K562 (cell line): ENCODE data around the gene BRD7. TPM values are rescaled to one million over a fixed set of nuclear protein-coding genes. Genes with fewer than 3 reads are reported as not detected.
A peak's percentile ranks its signal among the peaks of the same experiment; 100 is the strongest.

Experiments used
- ATAC-seq: fragments of 200-7000 bp; cut with Tn5 transposase; 3 replicates; pipeline ENCODE4 v1.9.1; 2020; ENCODE audit warnings: moderate library complexity
- BruUV-seq: library from RNA; stranded (reverse); fragments of 400-500 nt; replicated peaks from 2 replicates; lab custom pipeline; 2021; lab: Mats Ljungman, UMichigan
- CTCF ChIA-PET: fragments of 300-600 bp; formaldehyde crosslinking; extraction: SDS; loops from one replicate; lab custom pipeline; 2021; ENCODE audit warnings: low intra/inter-chr PET ratio; lab: Yijun Ruan, JAX
- POLR2A ChIA-PET: fragments of 300-600, 350-650 bp; sonication (Branson Sonifier 250); formaldehyde crosslinking; extraction: SDS; loops from one replicate; lab custom pipeline; 2021; ENCODE audit warnings: antibody characterized with exemption, inconsistent platforms; lab: Yijun Ruan, JAX
- DNase-seq, 4 experiments: peaks; one replicate each; pipeline versions ENCODE4 v3.0.0 to v3.0.0-alpha.2; 2011 to 2018; ENCODE audit warnings: low spot score in 3 of 4, mixed read lengths in 3 of 4; ENCODE audit errors: extremely low read depth in 1 of 4
- FAIRE-seq: peaks from 2 replicates; lab custom pipeline; 2011; peaks lifted over from hg19 to GRCh38; lab: Jason Lieb, UNC
- H2AFZ ChIP-seq: 2 replicates; pipeline ENCODE4 v1.6.0; 2011; ENCODE audit warnings: low read depth, low read length, control low read depth, inconsistent platforms
- H3K27ac ChIP-seq: fragments of 200-600 bp; 3 replicates; pipeline ENCODE4 v1.8.0; 2011; ENCODE audit warnings: low read depth, mild to moderate bottlenecking, control low read depth, inconsistent platforms, low read length, moderate library complexity, mixed read lengths; ENCODE audit errors: extremely low read depth
- H3K27me3 ChIP-seq, 2 experiments: fragments of 300-600 bp in 1 of 2; 2 replicates in 1 of 2; 3 replicates in 1 of 2; pipeline versions ENCODE4 v1.6.0 to v1.8.0; 2011; ENCODE audit warnings: inconsistent platforms in 2 of 2, low read length in 2 of 2, mild to moderate bottlenecking in 1 of 2, mixed read lengths in 1 of 2, moderate library complexity in 1 of 2; ENCODE audit not compliant: control insufficient read depth in 2 of 2, insufficient read depth in 2 of 2
- H3K36me3 ChIP-seq: fragments of 300-600 bp; 3 replicates; pipeline ENCODE4 v1.8.0; 2011; ENCODE audit warnings: mild to moderate bottlenecking, low read length, inconsistent platforms; ENCODE audit not compliant: control insufficient read depth, insufficient read depth
- H3K4me1 ChIP-seq, 2 experiments: fragments of 200-600 bp in 1 of 2; replicated peaks in 1 of 2; 2 replicates in 1 of 2; 3 replicates in 1 of 2; pipeline versions ENCODE4 v1.5.1 to v1.8.0; 2011; ENCODE audit warnings: inconsistent platforms in 2 of 2, low read length in 2 of 2, mild to moderate bottlenecking in 1 of 2, mixed read lengths in 1 of 2, moderate library complexity in 1 of 2; ENCODE audit not compliant: control insufficient read depth in 2 of 2, insufficient read depth in 2 of 2
- H3K4me2 ChIP-seq: 2 replicates; pipeline ENCODE4 v1.6.1; 2011; ENCODE audit warnings: low read length, control low read depth, inconsistent platforms, mixed read lengths; ENCODE audit not compliant: insufficient read depth
- H3K4me3 ChIP-seq: fragments of 200-600 bp; sonication (generic), shearing (Covaris generic); 2 replicates; pipeline ENCODE4 v1.5.1; 2016; ENCODE audit warnings: control low read depth, inconsistent platforms
- H3K79me2 ChIP-seq: fragments of 200-600 bp; 3 replicates; pipeline ENCODE4 v1.8.0; 2011; ENCODE audit warnings: low read length, inconsistent platforms; ENCODE audit not compliant: control insufficient read depth, insufficient read depth
- H3K9ac ChIP-seq, 2 experiments: 2 replicates each; pipeline versions ENCODE4 v1.6.0 to v1.6.1; 2011; ENCODE audit warnings: low read depth in 2 of 2, low read length in 2 of 2, control low read depth in 1 of 2, inconsistent platforms in 1 of 2, mild to moderate bottlenecking in 1 of 2, mixed read lengths in 1 of 2; ENCODE audit not compliant: insufficient read depth in 1 of 2
- H3K9me1 ChIP-seq: one replicate; pipeline ENCODE4 v1.6.0; 2011; ENCODE audit warnings: inconsistent platforms, mild to moderate bottlenecking, low read length, moderate library complexity; ENCODE audit not compliant: control insufficient read depth, insufficient read depth
- H3K9me3 ChIP-seq: replicated peaks from 2 replicates; pipeline ENCODE4 v1.5.1; 2011; ENCODE audit warnings: low read depth, low read length, inconsistent platforms; ENCODE audit not compliant: control insufficient read depth, insufficient read depth
- H4K20me1 ChIP-seq: replicated peaks from 2 replicates; pipeline ENCODE4 v1.6.1; 2011; ENCODE audit warnings: low read length, inconsistent platforms, mixed read lengths; ENCODE audit not compliant: control insufficient read depth, insufficient read depth
- DPF2 ChIP-seq: fragments of 450-650 bp; IDR thresholded peaks from 2 replicates; pipeline ENCODE4 v1.6.1; 2016
- E2F3 ChIP-seq: fragments of 250-450 bp; sonication (Bioruptor Pico); IDR thresholded peaks from 2 replicates; pipeline ENCODE4 v1.4.0; 2020; ENCODE audit warnings: mild to moderate bottlenecking
- NFYB ChIP-seq: IDR thresholded peaks from 2 replicates; pipeline ENCODE4 v1.6.1; 2011; ENCODE audit warnings: mild to moderate bottlenecking, moderate library complexity; ENCODE audit not compliant: insufficient read length; ENCODE audit errors: extremely low read depth
- PBX2 ChIP-seq, 2 experiments: IDR thresholded peaks in 1 of 2; conservative IDR thresholded peaks in 1 of 2; 2 replicates each; pipeline ENCODE4 v1.6.1; 2016; ENCODE audit warnings: low read depth in 2 of 2, mild to moderate bottlenecking in 1 of 2, missing compliant biosample characterization in 1 of 2, missing genetic modification characterization in 1 of 2, moderate library complexity in 1 of 2
- PCBP1 ChIP-seq: fragments of 200-400 bp; formaldehyde crosslinking; IDR thresholded peaks from 2 replicates; pipeline ENCODE4 v1.6.1; 2018; ENCODE audit warnings: mild to moderate bottlenecking, low read depth, low read length; ENCODE audit not compliant: poor library complexity, severe bottlenecking
- ZBTB7A ChIP-seq: IDR thresholded peaks from 2 replicates; pipeline ENCODE4 v1.6.1; 2011; ENCODE audit warnings: low read depth, mild to moderate bottlenecking, low read length, moderate library complexity, borderline replicate concordance; ENCODE audit not compliant: control insufficient read depth
- ZFP91 ChIP-seq: sonication (generic); formaldehyde crosslinking; IDR thresholded peaks from 2 replicates; pipeline ENCODE4 v1.8.0; 2022; ENCODE audit warnings: mild to moderate bottlenecking, missing genetic modification reagents
- ZNF24 ChIP-seq: fragments of 450-650 bp; IDR thresholded peaks from 2 replicates; pipeline ENCODE4 v1.6.1; 2016
- ZNF586 ChIP-seq: fragments of 450-650 bp; formaldehyde crosslinking; conservative IDR thresholded peaks from 2 replicates; pipeline ENCODE4 v1.4.0; 2020; ENCODE audit warnings: mild to moderate bottlenecking, moderate library complexity
- ZNF668 ChIP-seq: fragments of 250-450 bp; sonication (Bioruptor Pico); IDR thresholded peaks from 2 replicates; pipeline ENCODE4 v1.8.0; 2022; ENCODE audit warnings: mild to moderate bottlenecking, inconsistent platforms
- WGBS: fragments of 100-300 bp; shearing (Covaris generic); methylation state at CpG from one replicate; pipeline ENCODE4 v1.1.6; 2016; ENCODE audit warnings: low coverage, mixed read lengths; ENCODE audit not compliant: insufficient coverage; ENCODE audit errors: missing lambda C conversion rate; 5-methylcytosine and 5-hydroxymethylcytosine counted together
- in situ Hi-C: fragments of 300-500 bp; cut with MboI; formaldehyde crosslinking; loops from 4 replicates; pipeline ENCODE4 v1.15.0; 2018; ENCODE audit warnings: inconsistent platforms, mixed read lengths
- intact Hi-C: fragments of 100-400 bp; cut with micrococcal nuclease; formaldehyde crosslinking; loops from 2 replicates; pipeline ENCODE4 v1.14.2; 2022
- polyA plus RNA-seq, 8 experiments: library from polyadenylated mRNA; depleted of rRNA in 4 of 8; stranded (reverse) in 5 of 8; unstranded in 3 of 8; fragments of >200 nt; fragmentation: Nextera tagmentation in 2 of 8; fragmentation: Illumina TruSeq in 1 of 8; extraction: Ambion mirVana in 2 of 8; extraction: Trizol in 1 of 8; gene quantifications; 2 replicates each; pipeline versions ENCODE4 v1.2.1 to v1.2.3, GENCODE V29; 2011 to 2014; ENCODE audit warnings: inconsistent platforms in 1 of 8, missing spikeins in 1 of 8
- total RNA-seq, 7 experiments: library from RNA; depleted of rRNA in 6 of 7; stranded (reverse); fragments of >200 nt in 6 of 7; fragmentation: Illumina TruSeq in 2 of 7; extraction: Trizol in 2 of 7; gene quantifications; 2 replicates each; pipeline versions ENCODE4 v1.2.1 to v1.2.3, GENCODE V29; 2011 to 2021; ENCODE audit warnings: low replicate concordance in 1 of 7
- TF ChIP-seq, protein P1 (sequence below): sonication (generic); formaldehyde crosslinking; IDR thresholded peaks from 2 replicates; pipeline ENCODE4 v1.8.0; 2022; ENCODE audit warnings: missing genetic modification reagents, mild to moderate bottlenecking, borderline replicate concordance
- TF ChIP-seq, protein P2 (sequence below): fragments of 150-350 bp; IDR thresholded peaks from 2 replicates; pipeline ENCODE4 v1.6.1; 2014; ENCODE audit warnings: low read depth, mild to moderate bottlenecking, low read length, borderline replicate concordance

BRD7 gene
- total and polyA plus RNA-seq, 9 of the 15 experiments (the other 6 are each of a cell fraction or from before 2014, with no cell fraction given) = 20.6 to 101 (median 68.7) TPM

- H3K36me3 ChIP-seq = peaks cover 36% of the 10 kb centered on the region; the same call in 2 of the 3 replicates
- in situ Hi-C loops = loop anchor here (25.0 kb wide), 1 partner anchor 1656 kb away; the partner anchor contains the start of gene N4BP1
- no peaks in the 10 kb centered on the region for H3K9me3 ChIP-seq
- H3K27ac ChIP-seq = peak overlapping the region; percentile 18; the same call in 1 of the 3 replicates
- BruUV-seq = no TSS peak
- H3K9ac ChIP-seq = peak overlapping the region in 1 of 2 experiments; percentile 53; a peak in 1 of 4 replicates
- peaks cover 10% of the 10 kb centered on the region; the same call in 1 of the 2 replicates for H4K20me1 ChIP-seq
- no peak overlapping the region for H2AFZ ChIP-seq
- 77% methylated on average over 5 of the region's 5 CpGs for WGBS
- TF ChIP-seq ZBTB7A = no peak
- no peak for TF ChIP-seq ZNF586 (CRISPR knock-in tag)
- TF ChIP-seq, protein P1, sequence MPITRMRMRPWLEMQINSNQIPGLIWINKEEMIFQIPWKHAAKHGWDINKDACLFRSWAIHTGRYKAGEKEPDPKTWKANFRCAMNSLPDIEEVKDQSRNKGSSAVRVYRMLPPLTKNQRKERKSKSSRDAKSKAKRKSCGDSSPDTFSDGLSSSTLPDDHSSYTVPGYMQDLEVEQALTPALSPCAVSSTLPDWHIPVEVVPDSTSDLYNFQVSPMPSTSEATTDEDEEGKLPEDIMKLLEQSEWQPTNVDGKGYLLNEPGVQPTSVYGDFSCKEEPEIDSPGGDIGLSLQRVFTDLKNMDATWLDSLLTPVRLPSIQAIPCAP (CRISPR knock-in tag) = no peak
- TF ChIP-seq DPF2 = no peak
- no peak for TF ChIP-seq E2F3
- no peak for TF ChIP-seq NFYB
- TF ChIP-seq ZNF24 = no peak
- TF ChIP-seq PCBP1 = no peak
- no peak for TF ChIP-seq ZNF668 (CRISPR knock-in tag)
- no peak for TF ChIP-seq ZFP91
- TF ChIP-seq, protein P2, sequence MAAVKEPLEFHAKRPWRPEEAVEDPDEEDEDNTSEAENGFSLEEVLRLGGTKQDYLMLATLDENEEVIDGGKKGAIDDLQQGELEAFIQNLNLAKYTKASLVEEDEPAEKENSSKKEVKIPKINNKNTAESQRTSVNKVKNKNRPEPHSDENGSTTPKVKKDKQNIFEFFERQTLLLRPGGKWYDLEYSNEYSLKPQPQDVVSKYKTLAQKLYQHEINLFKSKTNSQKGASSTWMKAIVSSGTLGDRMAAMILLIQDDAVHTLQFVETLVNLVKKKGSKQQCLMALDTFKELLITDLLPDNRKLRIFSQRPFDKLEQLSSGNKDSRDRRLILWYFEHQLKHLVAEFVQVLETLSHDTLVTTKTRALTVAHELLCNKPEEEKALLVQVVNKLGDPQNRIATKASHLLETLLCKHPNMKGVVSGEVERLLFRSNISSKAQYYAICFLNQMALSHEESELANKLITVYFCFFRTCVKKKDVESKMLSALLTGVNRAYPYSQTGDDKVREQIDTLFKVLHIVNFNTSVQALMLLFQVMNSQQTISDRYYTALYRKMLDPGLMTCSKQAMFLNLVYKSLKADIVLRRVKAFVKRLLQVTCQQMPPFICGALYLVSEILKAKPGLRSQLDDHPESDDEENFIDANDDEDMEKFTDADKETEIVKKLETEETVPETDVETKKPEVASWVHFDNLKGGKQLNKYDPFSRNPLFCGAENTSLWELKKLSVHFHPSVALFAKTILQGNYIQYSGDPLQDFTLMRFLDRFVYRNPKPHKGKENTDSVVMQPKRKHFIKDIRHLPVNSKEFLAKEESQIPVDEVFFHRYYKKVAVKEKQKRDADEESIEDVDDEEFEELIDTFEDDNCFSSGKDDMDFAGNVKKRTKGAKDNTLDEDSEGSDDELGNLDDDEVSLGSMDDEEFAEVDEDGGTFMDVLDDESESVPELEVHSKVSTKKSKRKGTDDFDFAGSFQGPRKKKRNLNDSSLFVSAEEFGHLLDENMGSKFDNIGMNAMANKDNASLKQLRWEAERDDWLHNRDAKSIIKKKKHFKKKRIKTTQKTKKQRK = no peak
- no peak for TF ChIP-seq PBX2 (CRISPR knock-in tag; IDR thresholded peaks at IDR 0.05; ENCODE audit: low read depth)
- TF ChIP-seq PBX2 (tag; conservative IDR thresholded peaks at IDR 0.05; ENCODE audit: low read depth) = no peak
- H3K9me1 ChIP-seq = no peaks in the 10 kb centered on the region
- H3K4me3 ChIP-seq = no peak overlapping the region; the same call in 1 of the 2 replicates
- ChIA-PET CTCF (no interaction called here), POLR2A (interaction anchor here (2.0 to 2.8 kb wide), 2 partner anchors 9 to 12 kb away, joined by 6 to 13 read pairs; no protein-coding TSS in a partner anchor)
- no peaks in the 10 kb centered on the region for H3K27me3 ChIP-seq
- peaks cover 55 to 87% of the 10 kb centered on the region in 2 experiments for H3K4me1 ChIP-seq
- FAIRE-seq (no peak), DNase-seq (no peak), ATAC-seq (no peak)
- 0 out of 2 replicates have a peak overlapping the region, but pooled peaks have one; percentile 6 for H3K4me2 ChIP-seq
- intact Hi-C loops = no loop called here
- H3K79me2 ChIP-seq = peaks cover 100% of the 10 kb centered on the region
Measured at GRCh38 chr16:50268352-50268751, 100.4 kb downstream of the BRD7 start.
